Neural cell (in vitro differentiated cells): ENCODE results near the gene MEX3A. TPM values are rescaled to one million over a fixed set of nuclear protein-coding genes. Genes with fewer than 3 reads are reported as not detected.
A peak's percentile ranks its signal among the peaks of the same experiment; 100 is the strongest.

Source experiments
- H2AFZ ChIP-seq: fragments of 200-600, 300-800 bp; sonication (generic), shearing (Covaris generic); 2 replicates; pipeline ENCODE4 v1.6.0; 2014; ENCODE audit warnings: low read depth, mild to moderate bottlenecking, antibody characterized with exemption, low read length, moderate library complexity
- H3F3A ChIP-seq: fragments of 200-600 bp; shearing (Covaris generic); 2 replicates; pipeline ENCODE4 v1.6.1; 2016; ENCODE audit warnings: mild to moderate bottlenecking, moderate library complexity, mixed read lengths, antibody characterized with exemption, low read length; ENCODE audit not compliant: insufficient read depth, poor library complexity, severe bottlenecking
- H3K27ac ChIP-seq: fragments of 200-600, 300-800 bp; sonication (generic), shearing (Covaris generic); 2 replicates; pipeline ENCODE4 v1.5.1; 2014; ENCODE audit warnings: mild to moderate bottlenecking, low read length, moderate library complexity
- H3K27me3 ChIP-seq: fragments of 300-800, 200-600 bp; sonication (generic), shearing (Covaris generic); 2 replicates; pipeline ENCODE4 v1.6.0; 2014; ENCODE audit warnings: mild to moderate bottlenecking, low read depth, low read length, moderate library complexity; ENCODE audit not compliant: insufficient read depth
- H3K36me3 ChIP-seq: fragments of 300-800, 200-600 bp; sonication (generic), shearing (Covaris generic); 2 replicates; pipeline ENCODE4 v1.5.1; 2014; ENCODE audit warnings: mild to moderate bottlenecking, antibody characterized with exemption, low read length, moderate library complexity; ENCODE audit not compliant: insufficient read depth
- H3K4me2 ChIP-seq: fragments of 300-800, 200-600 bp; sonication (generic), shearing (Covaris generic); 2 replicates; pipeline ENCODE4 v1.6.0; 2014; ENCODE audit warnings: mild to moderate bottlenecking, low read length
- H3K4me3 ChIP-seq: fragments of 300-800, 200-600 bp; sonication (generic), shearing (Covaris generic); 2 replicates; pipeline ENCODE4 v1.5.1; 2014; ENCODE audit warnings: mild to moderate bottlenecking, low read length, moderate library complexity
- H3K79me2 ChIP-seq: fragments of 200-600 bp; shearing (Covaris generic); replicated peaks from 2 replicates; pipeline ENCODE4 v1.6.0; 2014; ENCODE audit warnings: mild to moderate bottlenecking, low read length, moderate library complexity; ENCODE audit not compliant: insufficient read depth
- H3K9ac ChIP-seq: fragments of 300-800, 200-600 bp; sonication (generic), shearing (Covaris generic); 2 replicates; pipeline ENCODE4 v1.6.1; 2016; ENCODE audit warnings: mild to moderate bottlenecking, low read length, mixed read lengths
- H3K9me2 ChIP-seq: fragments of 200-600 bp; shearing (Covaris generic); 2 replicates; pipeline ENCODE4 v1.6.1; 2016; ENCODE audit warnings: mild to moderate bottlenecking, low read length, mixed read lengths; ENCODE audit not compliant: insufficient read depth
- H3K9me3 ChIP-seq: fragments of 200-600, 300-800 bp; sonication (generic), shearing (Covaris generic); 2 replicates; pipeline ENCODE4 v1.6.1; 2016; ENCODE audit warnings: mild to moderate bottlenecking, mixed run types, low read length, moderate library complexity, mixed read lengths
- H4K20me1 ChIP-seq: fragments of 200-600 bp; shearing (Covaris generic); 2 replicates; pipeline ENCODE4 v1.6.1; 2016; ENCODE audit warnings: mild to moderate bottlenecking, mixed run types; ENCODE audit not compliant: insufficient read depth
- CTCF ChIP-seq: fragments of 450-650 bp; IDR thresholded peaks from 2 replicates; pipeline ENCODE4 v1.5.1; 2014; ENCODE audit warnings: antibody characterized with exemption, mild to moderate bottlenecking, moderate library complexity; ENCODE audit not compliant: poor library complexity, severe bottlenecking
- EP300 ChIP-seq: fragments of 450-650 bp; conservative IDR thresholded peaks from 2 replicates; pipeline ENCODE4 v1.6.1; 2014; ENCODE audit warnings: antibody characterized with exemption, mild to moderate bottlenecking, moderate library complexity; ENCODE audit not compliant: poor library complexity, severe bottlenecking
- EZH2 ChIP-seq: fragments of 200-600, 300-800 bp; shearing (Covaris generic), sonication (generic); IDR thresholded peaks from 2 replicates; pipeline ENCODE4 v1.6.1; 2014; ENCODE audit warnings: antibody characterized with exemption, low read length, borderline replicate concordance, mild to moderate bottlenecking; ENCODE audit not compliant: insufficient read depth, poor library complexity, severe bottlenecking
- MXI1 ChIP-seq: fragments of 450-650 bp; conservative IDR thresholded peaks from 2 replicates; pipeline ENCODE4 v1.6.1; 2014; ENCODE audit warnings: antibody characterized with exemption, mild to moderate bottlenecking; ENCODE audit not compliant: poor library complexity, severe bottlenecking
- POLR2AphosphoS5 ChIP-seq: IDR thresholded peaks from 2 replicates; pipeline ENCODE4 v1.6.1; 2012
- RAD21 ChIP-seq: fragments of 450-650 bp; conservative IDR thresholded peaks from 2 replicates; pipeline ENCODE4 v1.6.1; 2014; ENCODE audit warnings: antibody characterized with exemption, mild to moderate bottlenecking, moderate library complexity
- REST ChIP-seq: IDR thresholded peaks from 2 replicates; pipeline ENCODE4 v1.6.1; 2012; ENCODE audit warnings: borderline replicate concordance
- SMC3 ChIP-seq: fragments of 450-650 bp; conservative IDR thresholded peaks from 2 replicates; pipeline ENCODE4 v1.6.1; 2014; ENCODE audit warnings: antibody characterized with exemption, mild to moderate bottlenecking, moderate library complexity; ENCODE audit not compliant: poor library complexity
- TAF1 ChIP-seq: IDR thresholded peaks from 2 replicates; pipeline ENCODE4 v1.6.1; 2012; ENCODE audit warnings: low read depth
- polyA plus RNA-seq: library from polyadenylated mRNA; depleted of rRNA; stranded (reverse); fragments of >200 nt; gene quantifications from 2 replicates; pipeline ENCODE4 v1.2.3, GENCODE V29; 2014

MEX3A gene
- polyA plus RNA-seq, 1 donor from 2014 or later = 39.8 TPM

- Histone ChIP-seq H3K4me2 (no peak overlapping the region), H3K4me3 (peak overlapping the region; percentile 45), H4K20me1 (peaks cover 60% of the 10 kb centered on the region), H3K79me2 (peaks cover 50% of the 10 kb centered on the region), H3K36me3 (peaks cover 9% of the 10 kb centered on the region), H3K9me2 (no peaks in the 10 kb centered on the region), H3K27ac (no peak overlapping the region), H2AFZ (no peak overlapping the region), H3K9ac (peak overlapping the region; percentile 23), H3F3A (peaks cover 5% of the 10 kb centered on the region), H3K27me3 (no peaks in the 10 kb centered on the region), H3K9me3 (no peaks in the 10 kb centered on the region)
- no peak for TF ChIP-seq REST
- no peak for TF ChIP-seq MXI1
- no peak for TF ChIP-seq RAD21
- no peak for TF ChIP-seq POLR2AphosphoS5
- no peak for TF ChIP-seq TAF1
- TF ChIP-seq EZH2 = no peak
- no peak for TF ChIP-seq CTCF
- TF ChIP-seq SMC3 = no peak
- no peak for TF ChIP-seq EP300
These were observed 8.5 kb downstream of the MEX3A start for GRCh38 chr1:156073740-156074139.

GRCh38 chr1:156073110-156073687 lies 9.1 kb downstream of the MEX3A start:
- Histone ChIP-seq H3F3A (peaks cover 5% of the 10 kb centered on the region), H3K27me3 (no peaks in the 10 kb centered on the region), H4K20me1 (peaks cover 54% of the 10 kb centered on the region), H3K4me2 (no peak overlapping the region), H2AFZ (no peak overlapping the region), H3K9ac (no peak overlapping the region), H3K4me3 (no peak overlapping the region), H3K9me2 (no peaks in the 10 kb centered on the region), H3K9me3 (no peaks in the 10 kb centered on the region), H3K36me3 (peaks cover 9% of the 10 kb centered on the region), H3K79me2 (peaks cover 44% of the 10 kb centered on the region), H3K27ac (no peak overlapping the region)
- TF ChIP-seq EZH2 (no peak), RAD21 (no peak), TAF1 (no peak), REST (no peak), CTCF (no peak), MXI1 (no peak), POLR2AphosphoS5 (no peak), EP300 (no peak), SMC3 (no peak)
